HG02852 (cell line): ENCODE results near the gene CKS2.
"Not testable (repeated sequence)": the region's sequence is repeated elsewhere in the genome, so short reads cannot be mapped to it uniquely, and the experiment has no call there.

ENCODE experiments used
- ATAC-seq: cut with Tn5 transposase; IDR thresholded peaks from one replicate; pipeline ENCODE4 v1.9.1; 2021; ENCODE audit warnings: mild to moderate bottlenecking, moderate library complexity; ENCODE audit not compliant: unreplicated experiment

CKS2 gene

DNA sequence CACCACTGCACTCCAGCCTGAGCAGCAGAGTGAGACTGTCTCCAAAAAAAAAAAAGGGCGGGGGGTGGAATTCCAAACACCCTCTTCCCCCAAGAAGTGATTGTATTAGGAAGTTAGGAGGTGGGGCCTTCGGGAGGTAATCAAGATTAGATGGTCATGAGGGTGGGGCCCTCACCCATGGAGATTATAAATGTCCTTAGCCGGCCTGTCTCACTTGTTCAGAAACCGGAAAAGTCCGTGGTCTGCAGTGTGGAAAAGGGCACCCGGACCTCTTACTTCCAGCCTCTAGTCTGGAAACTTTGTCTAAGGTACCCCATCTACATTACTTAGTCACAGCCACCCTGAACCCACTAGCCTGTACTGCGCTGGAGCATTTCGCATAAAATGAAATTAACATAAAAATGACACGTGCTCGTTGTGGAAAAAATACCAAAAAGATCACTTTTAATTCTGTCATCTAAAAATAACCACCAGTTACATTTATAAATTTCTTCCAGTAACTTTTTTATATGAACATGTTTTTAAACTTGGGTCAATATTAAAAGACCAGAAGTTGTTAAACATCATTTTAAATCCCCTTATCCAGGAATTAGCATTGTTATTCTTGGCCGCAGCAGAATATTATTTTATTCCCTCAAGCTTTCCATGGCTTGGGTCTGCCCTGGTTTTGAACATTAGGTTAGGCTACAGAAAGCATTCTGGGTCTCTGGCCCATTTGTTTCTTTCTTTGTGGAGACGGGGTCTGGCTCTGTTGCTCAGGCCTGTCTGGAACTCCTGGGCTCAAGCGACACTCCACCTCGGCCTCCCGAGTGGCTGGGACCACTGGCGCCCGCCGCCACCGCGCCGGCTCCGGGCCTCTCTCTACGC lies 1.2 kb upstream of the CKS2 start:
- no peak for ATAC-seq

GRCh38 chr9:89311346-89312221 lies 589 bp downstream of the CKS2 start:
- ATAC-seq = peak; percentile 6

DNA sequence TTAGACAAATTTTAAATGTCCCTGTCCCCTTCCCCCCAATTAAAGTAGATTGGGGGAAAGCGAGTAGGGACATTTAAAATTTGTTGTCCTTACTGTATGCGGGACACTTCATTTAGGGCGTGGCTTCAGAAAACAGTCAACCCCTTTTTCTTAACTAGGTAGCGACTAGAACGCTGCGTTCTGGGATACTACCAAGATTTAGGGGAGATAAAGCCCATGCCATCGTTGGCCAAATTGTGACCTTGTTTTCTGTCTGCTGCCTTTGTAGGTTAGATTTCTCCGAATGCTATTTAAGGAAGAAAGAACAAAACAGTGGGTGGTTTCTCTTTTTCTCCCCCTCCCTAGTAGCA lies 1.2 kb downstream of the CKS2 start:
- ATAC-seq = no peak

- no peak for ATAC-seq
These were observed 2.8 kb downstream of the CKS2 start for GRCh38 chr9:89313842-89314241.

DNA sequence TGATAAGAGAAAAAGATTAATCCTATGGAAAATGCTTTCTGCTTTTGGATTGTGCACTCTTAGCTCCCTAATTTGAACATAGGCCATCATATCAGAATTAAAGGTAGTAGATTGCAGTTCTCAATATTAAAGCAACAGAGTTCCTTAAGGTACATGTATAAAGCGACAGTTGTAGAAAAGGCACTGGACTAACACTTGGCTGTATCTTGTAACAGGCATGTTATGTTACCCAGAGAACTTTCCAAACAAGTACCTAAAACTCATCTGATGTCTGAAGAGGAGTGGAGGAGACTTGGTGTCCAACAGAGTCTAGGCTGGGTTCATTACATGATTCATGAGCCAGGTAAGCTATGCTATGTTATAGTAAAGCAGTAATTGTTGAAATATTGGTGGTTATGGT lies 4.0 kb downstream of the CKS2 start:
- ATAC-seq = no peak

GRCh38 chr9:89315482-89315881 lies 4.5 kb downstream of the CKS2 start:
- no peak for ATAC-seq

- ATAC-seq = no peak
These were observed 6.3 kb downstream of the CKS2 start for GRCh38 chr9:89317282-89317681.

DNA sequence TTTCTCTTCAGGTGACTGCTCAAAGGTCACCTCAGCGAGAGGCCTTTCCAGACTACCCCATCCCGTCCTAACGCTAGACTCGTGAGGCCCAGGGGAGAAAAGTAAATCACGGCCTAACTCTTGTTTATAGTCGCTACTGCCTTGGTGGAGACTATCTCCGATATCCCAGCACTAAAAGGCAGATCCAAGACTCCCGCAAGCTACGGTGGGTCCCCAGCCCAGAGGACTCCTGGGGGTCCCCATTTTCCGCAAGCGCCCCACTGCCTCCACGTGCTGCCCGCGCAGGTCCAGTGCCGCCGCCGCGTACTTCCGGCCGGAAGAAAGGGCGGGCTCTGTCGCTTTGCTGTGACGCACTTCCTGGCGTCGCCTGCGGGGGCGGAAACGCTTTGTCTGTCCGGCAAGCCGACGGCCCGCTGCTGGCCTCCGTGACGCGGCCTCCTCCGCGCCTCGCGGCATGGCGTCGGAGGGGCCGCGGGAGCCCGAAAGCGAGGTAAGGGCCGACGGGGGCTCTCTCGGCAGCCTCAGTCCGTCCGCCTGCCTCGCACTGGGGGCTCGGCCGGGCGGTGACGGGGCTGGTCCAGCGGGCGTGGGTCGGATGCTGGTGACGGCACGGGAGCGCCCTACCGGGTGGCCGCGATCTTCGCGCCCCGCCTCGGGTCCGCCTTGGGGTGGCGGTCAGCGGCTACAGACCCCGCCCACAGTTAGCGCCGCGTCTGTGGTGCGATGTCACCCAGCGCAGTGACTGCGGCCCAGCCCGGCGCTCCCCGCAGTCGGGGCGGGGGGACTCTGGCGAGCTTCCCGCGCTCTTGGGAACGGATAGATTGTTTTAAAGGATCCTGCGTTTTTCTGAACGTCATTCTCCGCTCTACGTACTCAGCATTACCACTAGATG lies 7.4 kb downstream of the CKS2 start, which contains the start of gene SECISBP2:
TSS of gene SECISBP2 (plus strand) at position 378 of the 892 bp plus-strand sequence. CDS start at position 455, 77 bp downstream.
- ATAC-seq = peak; percentile 89

DNA sequence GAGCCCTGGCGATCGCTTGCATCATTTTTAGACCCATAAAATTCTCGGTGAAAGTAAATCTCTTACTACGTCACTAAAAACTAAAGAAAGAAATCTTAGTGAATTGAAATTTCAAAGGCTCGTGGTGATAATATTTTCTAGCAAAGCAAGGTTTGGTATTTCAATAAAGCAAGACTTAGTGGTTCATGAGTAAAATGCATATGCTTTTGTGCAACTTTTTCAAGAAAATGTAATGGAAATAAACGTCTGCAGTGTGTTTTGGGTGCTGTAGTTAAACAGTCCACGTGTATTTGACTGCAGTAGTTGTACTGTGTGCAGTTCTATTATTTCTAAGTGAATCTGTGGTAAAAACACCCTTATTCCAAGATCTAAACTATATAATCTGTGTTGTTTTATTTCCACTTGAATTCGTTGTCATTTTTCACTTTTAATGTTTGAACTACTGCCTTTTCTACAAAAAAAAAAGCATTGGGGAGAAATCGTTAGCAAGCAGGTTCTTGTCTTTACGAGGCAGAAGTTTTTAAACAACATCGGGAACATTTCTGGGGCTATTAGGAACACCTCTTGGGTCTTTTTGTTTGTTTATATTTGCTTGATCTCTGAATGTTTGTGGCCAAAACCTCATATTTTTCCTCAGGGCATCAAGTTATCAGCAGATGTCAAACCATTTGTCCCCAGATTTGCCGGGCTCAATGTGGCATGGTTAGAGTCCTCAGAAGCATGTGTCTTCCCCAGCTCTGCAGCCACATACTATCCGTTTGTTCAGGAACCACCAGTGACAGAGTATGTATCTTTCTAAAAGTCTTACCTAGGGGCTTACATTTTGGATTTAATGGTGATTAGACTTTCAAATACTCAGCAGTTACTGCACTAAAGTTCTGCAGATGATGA lies 8.3 kb downstream of the CKS2 start:
- ATAC-seq = no peak

GRCh38 chr9:89323390-89323789 lies 12.4 kb downstream of the CKS2 start:
- ATAC-seq = no peak

- ATAC-seq = no peak
These were observed 14.7 kb downstream of the CKS2 start for GRCh38 chr9:89325733-89326132.

GRCh38 chr9:89328064-89328463 lies 17.1 kb downstream of the CKS2 start:
- no peak for ATAC-seq

DNA sequence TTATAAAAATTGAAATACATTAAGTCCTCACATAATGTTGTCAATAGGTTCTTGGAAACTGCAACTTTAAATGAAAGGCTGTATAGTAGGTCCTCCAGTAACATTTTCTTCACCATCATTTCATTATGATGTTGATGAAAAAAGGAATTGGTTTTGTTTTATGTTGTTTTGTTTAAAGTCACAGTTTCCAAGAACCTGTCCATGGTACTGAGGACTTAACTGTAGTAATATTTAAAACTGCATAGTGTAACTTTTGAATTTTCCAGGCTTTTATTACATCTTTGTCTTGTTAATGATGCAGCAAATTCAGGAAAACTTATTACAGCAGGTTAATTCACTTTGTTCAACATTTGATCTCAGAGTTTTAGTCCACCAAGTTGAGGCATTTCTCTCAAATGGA lies 18.9 kb downstream of the CKS2 start:
- ATAC-seq = no peak

DNA sequence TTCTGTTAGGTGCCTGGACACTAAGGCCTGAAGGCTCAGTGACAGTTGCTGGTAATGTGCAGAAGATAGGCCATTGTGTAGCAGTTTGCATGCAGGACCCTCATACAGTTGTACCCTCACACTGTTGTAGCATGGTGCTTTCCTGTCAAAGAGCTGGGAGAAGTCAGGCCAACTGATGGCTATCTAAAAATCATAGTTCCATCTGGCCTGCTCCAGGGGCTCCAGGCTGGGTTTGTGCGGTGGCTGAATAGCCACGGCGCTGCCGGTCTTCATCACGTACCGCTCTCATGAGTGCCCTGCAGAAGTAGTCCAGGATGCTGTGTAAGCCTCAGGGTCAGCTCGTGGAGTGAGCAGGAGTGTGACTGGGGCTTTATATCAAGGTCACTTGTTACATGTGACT lies 19.5 kb downstream of the CKS2 start:
- no peak for ATAC-seq

DNA sequence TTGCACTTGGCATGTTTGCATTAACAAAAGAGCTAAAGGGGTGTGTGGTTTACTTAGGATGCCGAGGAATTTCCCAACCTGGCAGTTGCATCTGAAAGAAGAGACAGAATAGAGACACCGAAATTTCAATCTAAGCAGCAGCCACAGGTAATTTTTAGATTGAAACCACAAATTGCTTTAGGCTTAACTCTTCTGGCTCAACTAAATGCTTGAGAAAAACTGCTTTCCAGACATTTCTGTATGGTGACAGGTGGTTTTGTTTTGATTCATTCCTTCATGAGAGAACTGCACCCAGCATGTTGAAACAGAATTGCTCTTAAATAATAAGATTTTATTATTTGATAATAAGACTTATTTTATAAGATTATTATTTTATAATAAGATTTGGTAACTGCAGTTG lies 28.8 kb downstream of the CKS2 start:
- no peak for ATAC-seq

- ATAC-seq = peak; percentile 78
These were observed 29.3 kb downstream of the CKS2 start for GRCh38 chr9:89340332-89340731.

- ATAC-seq = no peak
These were observed 31.2 kb downstream of the CKS2 start for GRCh38 chr9:89342213-89342612.

GRCh38 chr9:89342948-89343347 lies 32.0 kb downstream of the CKS2 start:
- no peak for ATAC-seq

GRCh38 chr9:89343812-89344211 lies 32.8 kb downstream of the CKS2 start:
- ATAC-seq = not testable (repeated sequence)

DNA sequence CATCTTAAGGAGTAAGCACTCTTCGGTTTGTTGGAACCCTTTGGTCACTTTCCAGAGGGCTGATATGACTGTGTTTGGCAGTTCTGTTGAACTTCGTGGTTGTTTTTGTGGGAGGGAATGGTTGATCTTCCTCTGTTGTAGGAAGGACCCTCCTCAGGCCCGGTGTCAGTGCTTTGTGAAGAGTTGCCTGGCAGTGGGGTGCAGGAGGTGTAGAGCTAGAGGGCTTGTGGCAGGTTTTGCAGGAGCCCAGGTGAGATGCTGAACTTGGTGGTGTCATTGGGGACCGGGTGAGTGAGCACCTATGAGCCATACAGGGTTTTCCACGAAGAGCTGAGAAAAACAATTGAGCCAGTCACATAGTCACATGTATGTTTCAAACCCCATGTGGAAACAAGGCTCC lies 34.5 kb downstream of the CKS2 start:
- no peak for ATAC-seq
